ENCODE results near the gene CFDP1.
A peak's percentile ranks its signal among the peaks of the same experiment; 100 is the strongest.

CFDP1 gene

DNA sequence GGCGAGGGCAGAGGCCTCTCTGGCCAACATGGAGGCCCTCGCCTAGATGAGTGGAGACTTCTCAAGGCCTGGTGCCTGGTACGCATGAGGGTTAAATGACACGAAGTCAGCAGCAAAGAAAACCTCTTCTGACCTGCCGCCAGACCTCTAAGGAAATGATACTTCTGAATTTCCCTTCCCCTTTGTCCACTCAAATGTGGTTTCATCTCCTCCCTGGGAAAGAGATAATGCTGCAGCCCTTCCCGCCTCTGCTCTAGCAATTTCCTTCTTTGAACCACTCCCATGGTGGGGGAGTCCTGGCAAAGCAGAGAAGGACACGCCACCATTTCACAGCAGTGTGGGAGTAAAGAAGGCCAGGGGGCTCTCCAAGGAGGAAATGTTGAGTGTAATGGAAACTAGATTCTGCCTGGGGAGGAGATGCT, 116.2 kb downstream of the CFDP1 start:
- DNase-seq = no peak

DNA sequence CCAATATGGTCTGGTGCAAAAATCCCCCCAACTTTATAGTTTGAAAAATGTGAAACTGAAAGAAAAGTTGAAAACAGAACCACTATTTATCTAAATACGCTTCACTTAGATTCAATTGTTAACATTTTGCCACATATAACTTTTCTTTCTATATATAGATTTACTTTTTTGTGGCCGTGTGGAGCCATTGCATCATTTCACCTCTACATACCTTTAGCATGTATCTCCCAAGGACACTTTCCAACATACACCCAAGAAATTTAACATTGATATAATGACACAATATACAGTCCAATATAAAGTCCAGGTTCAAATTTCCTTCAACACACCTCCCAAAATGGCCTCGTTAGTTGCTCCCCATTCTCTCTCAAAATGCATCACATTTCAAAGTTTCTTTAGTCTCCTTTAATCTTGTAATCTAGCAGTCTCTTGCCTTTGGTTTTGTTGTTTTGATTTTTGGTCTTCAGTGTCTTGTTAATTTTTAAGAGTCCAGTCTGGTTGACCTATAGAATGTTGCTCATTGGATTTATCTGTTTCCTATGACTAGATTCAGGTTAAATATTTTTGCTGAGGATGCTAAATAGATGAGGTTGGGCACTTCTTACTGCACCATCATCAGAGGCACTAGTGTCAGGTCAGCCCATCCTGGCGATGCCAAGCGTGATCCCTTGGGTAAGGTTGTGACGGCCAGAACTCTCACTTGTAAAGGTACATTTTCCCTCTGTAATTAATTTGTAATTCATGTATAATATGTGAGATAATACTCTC, 117.6 kb downstream of the CFDP1 start:
- no peak for DNase-seq

DNA sequence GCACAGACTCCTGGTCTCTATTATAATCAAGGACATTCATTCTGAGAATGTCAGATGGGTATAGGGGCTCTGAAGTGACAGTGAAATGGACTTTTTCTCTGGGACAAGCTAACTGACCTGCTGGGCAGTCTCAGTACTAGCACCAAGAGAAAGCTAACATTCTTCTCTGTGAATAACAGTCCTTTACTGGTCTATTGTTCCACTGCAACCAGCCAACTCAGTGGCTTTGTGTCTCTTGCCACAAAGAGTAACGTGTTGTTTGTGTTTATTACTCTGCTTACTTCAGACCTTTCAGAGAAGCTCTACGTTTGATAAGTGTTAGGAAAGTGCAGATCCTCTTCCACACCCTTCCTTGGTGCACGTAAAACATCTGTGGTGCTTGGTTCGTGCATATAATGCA, 120.4 kb downstream of the CFDP1 start:
- no peak for DNase-seq

DNA sequence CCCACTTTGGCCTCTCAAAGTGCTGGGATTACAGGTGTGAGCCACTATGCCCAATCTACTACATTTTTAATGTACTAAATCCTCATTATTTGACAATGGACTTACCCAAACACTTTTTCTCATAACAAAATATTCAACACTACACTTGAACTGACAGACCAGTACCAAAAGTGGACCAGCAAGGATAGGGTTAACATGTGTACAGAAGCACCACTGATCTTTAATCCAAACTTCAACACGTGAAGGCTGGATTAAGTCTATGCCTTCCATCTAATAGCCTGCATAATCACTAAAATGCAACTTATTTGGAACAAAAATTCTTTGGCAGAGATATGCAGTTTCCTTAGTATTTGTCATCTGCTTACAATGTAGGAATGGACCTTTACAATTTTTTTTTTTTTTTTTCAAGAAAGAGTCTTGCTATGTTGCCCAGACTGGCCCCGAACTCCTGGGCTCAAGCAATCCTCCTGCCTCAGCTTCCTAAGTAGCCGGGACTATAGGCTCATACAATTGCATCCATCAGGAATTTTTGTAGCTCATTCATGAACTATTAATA, 121.8 kb downstream of the CFDP1 start:
- no peak for DNase-seq

DNA sequence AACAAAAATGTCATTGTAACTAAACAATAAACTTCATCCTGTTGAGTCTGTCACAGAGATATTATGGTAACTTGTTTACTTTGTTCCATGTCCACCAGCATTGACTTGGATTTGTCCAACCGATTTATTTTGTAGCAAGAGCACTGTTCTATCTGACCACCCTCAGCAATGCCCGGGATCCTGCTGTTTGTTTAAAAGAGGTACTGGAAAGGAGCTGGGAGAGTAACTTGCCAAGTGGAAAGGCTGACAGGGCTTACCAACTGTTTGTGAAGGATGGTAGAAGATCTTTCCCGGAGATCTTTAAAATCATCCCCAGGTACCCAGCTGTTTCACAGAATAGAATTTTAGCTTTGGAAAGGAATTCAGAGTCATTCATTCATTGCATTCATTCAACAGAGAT, 122.8 kb downstream of the CFDP1 start:
- no peak for DNase-seq

DNA sequence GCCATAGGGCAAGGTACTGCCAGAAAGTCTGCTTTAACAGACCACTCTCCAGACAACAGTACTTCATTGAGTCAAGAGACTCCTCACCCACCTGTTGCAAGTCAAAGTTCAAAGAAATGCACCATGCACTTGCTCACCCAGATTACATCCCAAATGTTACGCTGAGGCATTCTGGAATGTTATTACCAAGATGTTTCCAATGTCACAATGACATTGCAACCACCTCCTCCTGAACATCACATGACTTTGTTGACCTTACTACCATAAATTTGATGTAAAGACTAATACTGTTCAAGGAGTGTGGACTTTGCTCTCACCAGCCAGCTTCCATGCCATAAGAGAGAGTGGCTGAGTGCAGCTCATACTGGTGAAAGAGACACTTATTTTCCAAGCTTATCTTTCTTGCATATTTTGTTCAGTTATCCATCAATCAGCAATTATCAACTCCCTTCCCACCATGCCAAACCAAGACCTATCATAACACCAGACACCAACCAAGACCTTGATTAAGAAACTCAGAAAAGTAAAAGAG, 123.3 kb downstream of the CFDP1 start:
- DNase-seq = no peak

DNA sequence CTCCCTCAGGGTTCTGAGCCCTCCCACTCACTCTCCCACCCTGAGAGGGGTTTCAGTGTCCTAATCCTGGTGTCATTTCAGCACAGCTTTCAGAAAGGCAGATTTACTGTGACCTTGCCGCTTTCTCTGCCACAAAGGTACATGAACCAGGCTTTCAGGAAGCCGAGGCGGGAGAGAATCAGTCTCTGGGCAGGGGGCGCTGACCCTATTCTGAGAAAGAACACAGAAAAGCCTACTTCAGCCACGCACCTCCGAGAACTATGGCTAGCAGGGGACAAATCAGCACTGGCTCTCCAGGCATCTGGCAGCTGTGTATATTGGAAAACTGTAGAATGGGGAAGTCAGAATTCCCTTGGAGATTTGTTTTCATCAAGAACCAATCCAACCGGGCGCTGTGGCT, 124.1 kb downstream of the CFDP1 start:
- no peak for DNase-seq

DNA sequence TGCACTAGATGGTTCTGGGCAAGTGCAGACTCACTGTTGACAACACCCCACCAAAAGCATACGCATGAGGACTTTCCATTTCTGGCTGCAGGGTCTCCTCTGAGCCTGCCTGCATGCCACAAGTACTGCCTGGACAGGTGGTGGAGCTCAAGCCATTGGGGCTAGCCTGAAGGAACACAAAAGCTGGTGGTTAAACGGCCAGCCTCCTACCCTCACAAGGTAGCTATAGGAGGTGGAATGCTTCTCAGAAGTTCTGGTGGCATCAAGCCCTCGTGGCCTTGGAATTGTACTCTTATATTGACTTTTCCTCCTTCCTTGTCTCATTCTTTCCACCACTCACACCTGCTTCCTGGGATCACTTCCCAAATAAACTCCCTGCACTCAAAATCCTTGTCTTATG, 125.3 kb downstream of the CFDP1 start:
- no peak for DNase-seq

DNA sequence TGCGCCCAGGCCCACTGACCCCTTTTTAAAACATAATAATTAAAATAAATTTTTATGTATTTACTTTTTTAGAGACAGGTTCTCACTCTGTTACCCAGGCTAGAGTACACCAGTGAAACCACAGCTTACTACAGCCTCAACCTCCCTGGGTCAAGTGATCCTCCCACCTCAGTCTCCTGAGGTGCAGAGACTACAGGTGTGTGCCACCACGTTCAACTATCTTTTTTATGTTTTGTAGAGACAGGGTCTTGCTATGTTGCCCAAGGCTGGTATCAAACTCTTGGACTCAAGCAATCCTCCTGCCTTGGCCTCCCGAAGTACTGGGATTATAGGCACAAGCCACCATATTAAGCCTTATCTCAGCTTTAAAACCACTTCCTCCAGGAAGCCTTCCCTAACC, 125.8 kb downstream of the CFDP1 start:
- no peak for DNase-seq

DNA sequence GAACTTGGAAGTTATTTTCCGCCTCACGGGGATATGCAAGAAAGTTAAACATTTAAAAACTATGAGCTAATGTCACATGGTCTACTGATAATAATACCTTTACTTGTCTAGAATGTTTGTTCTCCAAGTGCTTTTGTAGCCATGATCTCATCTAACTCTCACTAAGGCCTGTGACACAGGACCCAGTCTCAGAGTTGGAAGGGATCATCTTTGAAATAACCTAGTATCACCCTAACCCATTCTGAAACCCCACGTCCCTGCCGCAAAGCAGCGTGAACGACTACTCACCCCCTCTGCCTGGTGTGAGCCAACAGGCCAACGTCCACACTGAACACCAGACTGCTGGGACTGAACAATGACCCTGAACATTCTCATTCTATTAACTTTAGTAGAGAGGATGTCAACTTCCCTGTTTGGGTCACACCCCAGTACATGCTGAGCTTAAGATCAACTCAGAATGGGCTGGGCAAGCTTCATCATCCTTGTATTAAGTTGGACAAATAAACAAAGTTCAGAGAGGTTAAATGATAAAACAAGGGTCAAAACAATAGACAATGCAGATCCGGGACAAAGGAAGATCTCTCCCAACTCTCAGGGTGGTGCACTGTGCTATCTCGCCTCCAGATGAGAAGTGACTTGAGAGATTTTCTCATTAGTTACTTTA, 127.1 kb downstream of the CFDP1 start:
- DNase-seq = no peak

DNA sequence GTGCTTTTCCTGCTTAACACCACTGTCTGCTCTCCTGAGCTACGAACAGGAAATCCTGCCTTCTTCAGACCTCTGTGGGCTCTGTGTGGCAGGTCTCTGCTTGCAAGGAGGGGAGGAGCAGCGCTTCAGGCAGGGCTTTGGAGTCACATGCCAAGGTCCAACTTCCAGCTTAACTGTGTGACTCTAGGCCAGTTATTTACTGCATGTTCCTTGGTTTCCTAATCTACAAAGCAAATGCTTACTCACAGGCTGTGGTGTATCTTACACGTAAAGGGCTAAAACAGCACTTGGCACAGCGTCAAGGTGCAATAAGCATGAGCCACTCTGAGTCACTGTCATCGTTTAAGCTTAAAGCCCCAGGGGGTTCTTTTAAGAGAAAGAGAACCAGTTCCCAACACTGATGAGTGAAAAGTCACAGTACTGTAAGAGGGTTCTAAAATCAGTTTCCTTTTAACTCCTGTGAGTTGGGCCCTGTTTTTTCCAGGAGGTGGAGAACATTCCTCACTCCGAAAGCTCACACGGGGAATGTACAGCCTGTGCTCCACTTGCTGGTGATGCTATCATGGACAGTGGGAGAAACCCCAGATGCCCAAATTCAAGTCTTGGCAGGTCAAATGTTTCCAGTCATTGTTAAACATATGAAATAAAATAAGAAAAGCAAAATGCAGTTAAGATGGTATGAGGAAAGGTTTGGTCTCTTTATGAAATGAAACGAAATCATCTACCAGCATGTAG, 127.8 kb downstream of the CFDP1 start:
- no peak for DNase-seq

DNA sequence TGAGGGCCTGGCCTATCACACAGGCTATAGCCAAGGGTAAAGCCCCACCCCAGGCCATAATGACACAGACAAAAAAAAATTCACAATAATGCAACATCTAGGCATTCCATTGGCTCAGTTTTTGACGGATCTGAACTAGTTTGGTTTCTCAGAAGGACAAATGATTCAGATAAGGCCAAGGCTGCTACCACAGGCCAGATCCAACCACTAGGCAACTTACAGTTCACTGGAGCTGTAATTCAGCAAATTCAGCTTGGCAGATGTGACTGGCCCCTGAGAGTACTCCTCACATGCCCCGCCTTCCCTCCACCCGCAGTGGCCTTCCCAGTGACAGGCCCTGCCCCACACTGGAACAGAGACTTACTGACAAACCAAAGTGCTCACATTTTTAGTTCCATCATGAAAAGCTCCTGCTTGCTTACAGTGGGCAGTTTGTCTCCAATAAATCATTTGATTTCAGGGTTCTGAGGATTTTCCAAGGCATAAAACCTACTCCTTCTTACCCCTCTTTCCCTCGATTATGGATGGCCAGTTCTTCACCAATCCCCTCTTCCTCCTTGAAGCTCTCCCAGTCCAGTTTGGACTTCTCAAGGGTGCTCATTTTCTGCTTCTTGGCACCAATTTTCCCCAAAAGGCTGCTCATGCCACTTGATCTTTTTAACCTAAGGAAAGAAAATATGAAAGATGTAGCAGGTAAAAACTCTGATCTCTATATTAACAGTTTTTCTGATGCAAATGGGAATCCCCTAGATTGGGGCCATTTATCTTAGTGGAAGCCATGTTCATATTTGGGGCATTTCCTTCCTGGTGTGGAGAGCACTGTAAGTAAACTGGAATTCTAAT, 128.6 kb downstream of the CFDP1 start:
- no peak for DNase-seq

DNA sequence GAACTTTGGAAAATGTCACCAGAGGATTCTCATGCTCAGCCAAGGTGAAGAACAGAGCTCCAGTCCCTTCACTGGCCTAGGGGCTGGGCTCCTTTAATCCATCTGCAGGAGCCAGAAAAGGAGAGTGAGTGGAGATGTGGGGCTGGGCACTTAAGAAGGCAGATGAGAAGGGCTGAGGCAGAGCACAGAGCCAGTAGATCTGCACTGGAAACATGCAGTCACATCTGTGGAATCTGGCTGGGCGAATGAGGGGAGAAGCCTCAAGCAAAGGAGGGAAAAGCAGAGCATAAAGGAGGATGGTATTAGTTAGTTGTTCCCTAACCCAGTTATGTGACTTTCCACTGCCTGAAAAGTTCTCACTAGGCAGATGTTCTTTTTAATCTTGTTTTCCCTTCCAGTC, 131.5 kb downstream of the CFDP1 start:
- no peak for DNase-seq

DNA sequence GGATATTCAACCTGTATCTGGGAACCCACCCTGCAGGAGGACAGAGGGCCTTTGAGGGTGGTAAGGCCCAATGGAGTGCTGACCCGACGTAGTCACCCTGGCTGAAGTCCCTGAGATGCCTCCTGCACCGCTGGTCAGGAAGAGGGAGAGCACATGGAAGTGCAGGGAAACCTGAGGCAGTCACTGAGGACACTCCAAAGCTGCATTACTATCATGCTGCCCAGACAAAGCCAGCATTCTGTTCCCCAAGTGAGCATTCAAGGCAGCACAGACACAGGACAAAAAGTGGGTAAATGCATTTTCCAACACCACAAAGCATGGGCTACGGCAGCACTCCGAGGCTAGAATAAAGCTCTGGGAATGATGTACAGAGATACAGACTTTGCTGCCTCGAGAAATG, 135.0 kb downstream of the CFDP1 start:
- no peak for DNase-seq

DNA sequence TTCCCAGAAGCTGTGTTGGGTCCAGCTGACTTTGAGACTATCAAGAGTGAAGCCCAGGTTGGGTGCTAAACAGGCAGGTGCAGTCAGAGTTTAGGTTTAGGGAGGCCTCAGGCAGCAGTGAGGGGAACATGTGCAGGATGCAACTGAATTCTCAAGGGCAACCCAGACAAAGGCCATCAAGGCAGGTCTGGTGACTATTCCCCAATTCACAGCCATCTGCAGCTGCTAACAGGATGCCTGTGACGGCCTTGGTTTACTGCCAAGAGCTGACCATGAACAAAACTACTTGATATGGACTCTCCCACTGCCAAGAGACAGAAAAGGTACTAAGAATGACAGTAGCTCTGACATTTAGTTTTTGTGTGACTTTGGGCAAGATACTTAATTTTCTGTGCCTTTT, 136.7 kb downstream of the CFDP1 start:
- no peak for DNase-seq

DNA sequence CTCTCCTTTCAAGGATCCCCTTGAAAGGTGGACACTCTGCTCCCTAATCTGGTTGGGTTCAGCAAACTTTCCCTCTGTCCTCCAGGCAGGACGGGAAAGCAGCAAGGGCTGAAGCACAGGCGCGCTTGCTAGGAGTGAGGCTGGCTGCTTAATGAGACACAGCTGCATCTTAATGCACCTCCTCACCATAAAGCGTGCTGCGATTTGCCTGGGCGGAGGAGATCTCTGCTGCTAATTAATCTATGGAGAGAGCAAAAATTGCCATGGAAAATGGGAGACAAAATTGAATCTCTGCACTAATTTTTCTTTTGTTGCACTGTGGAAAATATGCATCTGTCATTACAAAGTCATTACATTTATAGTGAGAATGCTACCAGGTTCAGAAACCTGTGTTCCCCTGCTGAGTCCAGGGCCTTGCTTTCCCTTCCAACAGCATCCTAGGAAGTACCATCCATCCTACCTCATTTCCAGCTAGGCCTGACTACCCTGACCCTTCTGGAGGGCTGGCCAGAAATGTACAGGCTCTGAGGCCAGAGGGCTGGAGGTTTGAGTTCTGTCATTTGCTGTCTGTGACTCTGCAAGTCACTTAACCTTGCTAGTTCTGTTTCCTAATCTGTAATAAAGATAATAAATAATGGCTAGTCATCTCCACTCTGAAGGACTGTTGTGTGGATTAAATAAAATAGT, 138.4 kb downstream of the CFDP1 start:
- DNase-seq = no peak

DNA sequence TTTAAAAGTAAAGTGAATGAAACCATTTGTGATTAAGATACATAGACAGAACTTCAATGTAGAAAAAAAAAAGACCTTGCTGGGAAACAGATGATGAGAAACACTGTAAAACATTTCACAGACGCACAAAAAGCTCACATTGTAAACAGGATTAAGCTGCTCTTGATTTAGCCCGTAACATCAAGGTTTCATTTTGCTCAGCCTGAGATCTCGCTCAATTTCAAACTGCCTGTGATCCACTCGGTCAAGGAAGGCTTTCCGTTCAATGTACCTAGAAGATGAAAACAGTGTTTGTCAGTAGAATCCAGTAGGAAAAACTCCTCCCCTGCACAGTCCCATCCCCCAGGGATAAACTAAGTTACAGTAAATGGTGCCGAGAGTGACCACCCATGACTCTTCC, 139.5 kb downstream of the CFDP1 start:
- no peak for DNase-seq

DNA sequence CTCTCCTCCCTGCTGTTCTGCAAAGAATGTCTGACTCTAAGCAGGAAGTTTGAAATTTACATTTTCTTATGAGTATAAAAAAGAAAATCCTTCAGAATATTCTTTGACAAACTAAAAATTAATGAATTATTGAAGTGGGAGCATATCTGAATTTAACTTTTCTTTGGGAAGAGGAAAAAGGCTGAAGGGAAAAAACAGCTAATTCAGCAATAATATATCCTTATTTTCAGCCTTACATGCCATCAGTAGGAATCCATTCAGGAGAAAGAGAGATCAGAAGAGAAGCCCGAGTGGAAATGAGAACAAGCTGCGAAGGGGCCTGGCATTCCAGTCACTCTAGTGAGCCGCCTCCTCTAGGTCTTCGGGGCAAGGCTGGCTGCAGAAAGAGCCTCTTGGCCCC, 140.1 kb downstream of the CFDP1 start:
- no peak for DNase-seq

DNA sequence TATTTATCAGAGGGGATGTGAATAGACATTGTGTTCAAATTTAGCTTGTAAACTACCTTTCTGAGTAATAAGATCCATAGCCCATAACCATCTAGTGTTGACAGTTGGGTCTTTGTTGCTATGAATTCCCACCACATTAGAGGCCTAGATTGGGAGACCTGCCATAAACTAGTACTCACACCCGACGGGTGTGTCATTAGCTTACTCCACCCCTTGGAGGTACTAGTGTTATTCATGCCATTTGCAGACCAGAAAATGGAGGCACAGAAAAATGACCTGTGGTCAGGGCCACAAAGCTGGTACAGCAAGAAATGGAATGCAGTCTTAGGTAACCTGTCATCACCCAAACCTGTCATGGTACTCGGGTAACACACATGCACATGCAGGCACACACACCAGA, 140.6 kb downstream of the CFDP1 start:
- DNase-seq = no peak

DNA sequence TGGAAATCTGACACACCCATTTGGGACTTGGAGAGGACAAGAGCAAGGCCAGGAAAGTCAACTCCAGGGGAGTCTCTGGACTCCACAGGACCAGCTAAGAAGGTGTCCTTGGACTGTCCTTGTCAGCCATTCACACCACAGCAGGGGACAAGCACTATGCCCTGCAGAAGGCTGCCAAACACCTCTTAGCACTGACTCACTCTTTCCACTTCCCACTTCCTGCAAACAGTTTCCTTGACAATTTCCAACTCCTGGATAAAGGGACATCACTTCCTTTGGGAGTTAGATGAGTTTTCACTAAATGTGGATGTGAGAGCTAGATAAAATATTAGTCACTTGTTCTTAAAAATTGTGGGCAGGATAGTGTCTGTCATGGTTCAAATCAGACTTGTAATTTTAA, 144.1 kb downstream of the CFDP1 start:
- DNase-seq = no peak

DNA sequence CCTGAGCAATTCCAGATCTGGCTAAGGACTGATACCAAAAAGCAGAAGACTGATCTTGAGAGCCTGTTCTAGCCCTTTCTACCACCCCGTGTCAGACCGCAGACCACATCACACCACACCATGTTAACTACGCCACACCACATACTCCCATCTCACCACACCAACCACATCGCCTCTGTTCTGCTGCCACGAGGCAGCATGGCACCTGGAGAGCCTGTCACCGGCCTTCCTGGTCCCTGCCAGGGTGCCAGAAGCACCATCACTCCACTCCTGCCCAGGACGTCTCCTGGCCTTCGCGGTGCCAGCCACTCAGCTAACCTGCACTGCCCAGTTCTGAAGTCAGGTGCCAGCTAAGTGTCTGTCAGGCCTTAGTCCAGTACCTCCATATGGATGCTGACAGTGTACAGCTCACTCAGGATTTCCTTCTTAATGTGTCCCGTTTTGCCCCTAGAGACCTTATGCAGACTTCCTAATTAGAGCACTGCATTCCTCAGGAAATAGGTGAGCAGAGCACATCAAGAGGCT, 144.6 kb downstream of the CFDP1 start:
- peak; percentile 12 for DNase-seq

DNA sequence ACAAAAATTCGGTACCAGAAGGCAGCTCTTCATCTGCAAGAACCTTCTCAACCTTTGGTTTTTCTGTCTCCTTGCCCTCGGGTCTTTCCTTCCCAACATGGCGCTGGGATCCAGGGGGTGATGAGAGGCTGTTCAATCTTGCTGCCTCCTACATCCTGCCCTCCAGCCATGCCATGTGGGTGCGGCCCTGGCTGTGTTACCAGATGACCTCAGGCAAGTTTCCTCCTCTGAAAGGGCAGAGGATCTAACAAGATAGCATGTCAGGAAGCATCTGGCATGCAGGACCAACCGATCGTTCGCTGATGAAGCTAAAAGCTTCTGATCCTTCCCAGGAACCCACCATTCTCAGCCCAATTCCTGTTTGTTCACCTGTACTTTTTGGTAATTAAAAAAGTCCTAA, 145.1 kb downstream of the CFDP1 start:
- no peak for DNase-seq
